Erythroblast (primary cell): Measurements from ENCODE around the gene TNPO3.

Experiments used
- GATA1 ChIP-seq: IDR thresholded peaks from 2 replicates; pipeline ENCODE4 v1.6.1; 2011; ENCODE audit warnings: low read depth, mild to moderate bottlenecking, control low read depth, low read length, moderate library complexity
- POLR2A ChIP-seq: IDR thresholded peaks from 2 replicates; pipeline ENCODE4 v1.6.1; 2011; ENCODE audit warnings: mild to moderate bottlenecking, low read length

DNA sequence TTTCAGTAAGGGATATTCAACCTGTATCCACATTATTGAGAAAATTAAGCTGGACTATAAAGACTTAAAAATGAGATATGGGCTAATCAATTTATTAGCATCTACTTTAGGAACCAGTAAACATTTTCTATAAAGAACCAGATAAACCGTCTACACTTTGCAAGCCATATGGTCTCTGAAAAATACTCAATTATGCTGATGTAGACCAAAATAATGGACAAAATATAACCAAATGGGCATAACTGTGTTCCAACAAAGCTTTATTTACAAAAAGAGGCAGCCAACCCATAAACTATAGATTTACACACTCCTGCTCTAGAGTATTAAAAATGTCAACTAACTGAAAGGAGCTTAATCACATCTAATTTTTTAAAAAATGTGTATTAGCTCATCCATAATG is 42.3 kb downstream of the TNPO3 start:
- TF ChIP-seq POLR2A (no peak), GATA1 (no peak)
